ENCODE results near the gene UGT1A8.
"Not testable (repeated sequence)": the region's sequence is repeated elsewhere in the genome, so short reads cannot be mapped to it uniquely, and the experiment has no call there.

UGT1A8 gene

DNA sequence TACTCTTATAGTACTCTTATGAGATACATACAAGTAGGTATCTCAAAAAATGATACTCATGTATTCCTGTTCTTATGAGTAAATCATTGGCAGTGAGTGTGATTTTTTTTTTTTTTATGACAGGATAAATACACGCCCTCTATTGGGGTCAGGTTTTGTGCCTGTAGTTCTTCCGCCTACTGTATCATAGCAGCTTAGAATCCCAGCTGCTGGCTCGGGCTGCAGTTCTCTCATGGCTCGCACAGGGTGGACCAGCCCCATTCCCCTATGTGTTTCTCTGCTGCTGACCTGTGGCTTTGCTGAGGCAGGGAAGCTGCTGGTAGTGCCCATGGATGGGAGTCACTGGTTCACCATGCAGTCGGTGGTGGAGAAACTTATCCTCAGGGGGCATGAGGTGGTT is at the start of gene UGT1A8:
UGT1A8 (plus strand) TSS at position 158 of the 400 bp plus-strand sequence; CDS start at position 233, 75 bp downstream.
- DNase-seq (ENCODE audit: low spot score) = not testable (repeated sequence)

DNA sequence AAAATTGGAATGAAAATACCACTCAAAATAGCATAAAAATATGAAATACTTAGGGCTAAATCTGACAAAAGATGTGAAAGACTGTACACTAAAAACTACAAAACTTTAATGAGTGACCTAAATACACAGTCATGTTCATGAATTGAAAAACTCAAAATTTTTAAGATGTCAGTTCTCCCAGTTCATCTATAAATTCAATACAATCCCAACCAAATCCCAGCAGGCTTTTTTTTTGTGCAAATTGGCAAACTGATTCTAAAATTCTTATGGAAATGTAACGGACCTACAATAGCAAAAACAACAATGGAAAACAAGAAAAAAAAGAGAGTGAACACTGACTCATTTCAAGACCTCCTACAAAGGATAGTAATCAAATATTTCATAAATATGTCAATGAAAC is 46.4 kb upstream of the UGT1A8 start:
- DNase-seq (ENCODE audit: low spot score) = no peak

DNA sequence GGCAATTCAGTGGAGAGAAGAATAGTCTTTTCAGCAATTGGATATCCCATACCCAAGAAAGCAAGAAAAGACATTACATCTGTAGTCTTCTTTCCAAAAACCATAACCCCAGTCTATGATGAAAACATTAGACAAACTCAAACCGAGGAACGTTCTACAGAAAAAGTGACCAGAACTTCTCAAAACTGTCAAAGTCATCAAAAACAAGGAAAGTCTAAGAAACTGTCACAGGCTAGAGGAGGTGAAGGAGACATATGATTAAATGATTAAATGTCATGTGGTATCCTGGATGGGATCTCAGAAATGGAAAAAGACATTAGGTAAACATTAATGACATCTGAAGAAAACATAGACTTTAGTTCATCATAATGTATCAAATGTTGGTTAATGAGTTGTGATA is 46.0 kb upstream of the UGT1A8 start:
- DNase-seq (ENCODE audit: low spot score) = no peak

DNA sequence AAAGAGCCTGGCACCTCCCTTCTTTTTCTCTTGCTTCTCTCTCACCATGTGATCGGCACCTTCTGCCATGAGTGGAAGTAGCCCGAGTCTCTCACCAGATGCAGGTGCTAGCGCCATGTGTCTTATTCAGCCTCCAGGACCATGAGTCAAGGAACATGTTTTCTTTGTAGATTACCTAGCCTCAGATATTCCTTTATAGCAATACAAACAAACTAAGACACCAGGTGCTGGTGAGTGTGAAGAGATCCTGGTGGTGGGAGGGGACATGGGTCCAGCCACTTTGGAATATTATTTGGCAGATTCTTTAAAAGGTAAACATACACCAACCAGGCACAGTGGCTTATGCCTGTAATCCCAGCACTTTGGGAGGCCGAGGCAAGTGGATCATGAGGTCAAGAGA is 45.0 kb upstream of the UGT1A8 start:
- DNase-seq (ENCODE audit: low spot score) = no peak

DNA sequence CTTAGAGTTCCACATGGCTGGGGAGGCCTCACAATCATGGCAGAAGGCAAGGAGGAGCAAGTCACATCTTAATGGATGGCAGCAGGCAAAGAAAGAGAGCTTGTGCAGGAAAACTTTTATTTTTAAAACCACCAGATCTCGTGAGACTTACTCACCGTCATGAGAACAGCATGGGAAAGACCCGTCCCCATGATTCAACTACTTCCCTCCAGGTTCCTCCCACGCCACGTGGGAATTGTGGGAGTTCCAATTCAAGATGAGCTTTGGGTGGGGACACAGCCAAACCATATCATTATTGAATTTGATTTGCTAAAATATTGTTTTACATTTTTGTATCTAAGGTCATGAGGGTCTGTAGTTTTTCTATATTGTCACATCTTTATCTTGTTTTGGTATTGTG is 40.1 kb upstream of the UGT1A8 start:
- DNase-seq (ENCODE audit: low spot score) = not testable (repeated sequence)

DNA sequence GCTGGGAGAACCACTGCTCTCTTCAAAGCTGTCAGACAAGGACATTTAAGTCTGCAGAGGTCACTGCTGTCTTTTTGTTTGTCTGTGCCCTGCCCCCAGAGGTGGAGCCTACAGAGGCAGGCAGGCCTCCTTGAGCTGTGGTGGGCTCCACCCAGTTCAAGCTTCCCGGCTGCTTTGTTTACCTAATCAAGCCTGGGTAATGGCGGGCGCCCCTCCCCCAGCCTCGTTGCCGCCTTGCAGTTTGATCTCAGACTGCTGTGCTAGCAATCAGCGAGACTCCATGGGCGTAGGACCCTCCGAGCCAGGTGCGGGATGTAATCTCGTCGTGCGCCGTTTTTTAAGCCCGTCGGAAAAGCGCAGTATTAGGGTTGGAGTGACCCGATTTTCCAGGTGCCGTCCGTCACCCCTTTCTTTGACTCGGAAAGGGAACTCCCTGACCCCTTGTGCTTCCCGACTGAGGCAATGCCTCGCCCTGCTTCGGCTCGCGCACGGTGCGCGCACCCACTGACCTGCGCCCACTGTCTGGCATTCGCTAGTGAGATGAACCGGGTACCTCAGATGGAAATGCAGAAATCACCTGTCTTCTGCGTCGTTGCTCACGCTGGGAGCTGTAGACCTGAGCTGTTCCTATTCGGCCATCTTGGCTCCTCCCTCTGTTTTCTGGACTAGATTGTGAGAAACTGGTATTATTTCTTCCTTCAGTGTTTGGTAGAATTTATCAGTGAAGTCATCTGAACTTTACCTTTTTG is 34.0 kb upstream of the UGT1A8 start:
- not testable (repeated sequence) for DNase-seq (ENCODE audit: low spot score)

DNA sequence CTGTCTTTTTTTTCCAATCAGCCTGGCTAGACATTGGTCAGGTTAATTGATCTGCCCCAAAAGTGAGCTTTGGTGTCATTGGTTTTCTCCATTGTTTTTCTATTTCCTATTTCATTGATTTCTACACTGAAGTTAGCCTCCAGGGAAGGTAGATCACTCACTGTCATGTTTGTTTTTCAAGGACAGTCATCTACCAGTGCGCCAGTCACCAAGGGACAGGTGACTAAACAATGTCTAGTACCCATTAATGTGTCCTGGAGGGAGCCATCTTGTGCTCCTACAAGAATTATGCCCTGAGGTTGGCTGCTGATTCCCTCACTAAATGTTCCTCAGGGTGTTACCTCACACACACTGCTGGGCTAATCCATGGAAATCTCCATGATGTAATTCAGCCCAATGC is 33.2 kb upstream of the UGT1A8 start:
- no peak for DNase-seq (ENCODE audit: low spot score)

DNA sequence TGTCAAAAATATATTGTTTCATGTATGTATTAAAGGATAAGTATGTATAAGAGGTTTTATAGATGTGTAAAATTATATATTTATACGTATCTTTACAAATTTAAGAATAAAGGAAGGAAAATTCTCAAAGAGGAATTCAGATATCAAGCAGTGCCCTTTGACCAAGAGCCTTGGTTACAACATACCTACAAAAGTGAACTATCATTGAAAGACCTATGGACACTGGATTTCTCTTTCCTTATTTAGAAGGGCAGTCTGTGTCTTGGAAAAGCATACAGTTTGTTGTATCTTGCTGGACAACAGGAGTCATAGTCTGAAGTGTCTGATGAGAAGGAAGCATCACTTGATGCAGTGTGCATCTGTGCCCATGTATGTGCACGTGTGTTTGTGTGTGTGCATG is 29.0 kb upstream of the UGT1A8 start:
- DNase-seq (ENCODE audit: low spot score) = no peak

DNA sequence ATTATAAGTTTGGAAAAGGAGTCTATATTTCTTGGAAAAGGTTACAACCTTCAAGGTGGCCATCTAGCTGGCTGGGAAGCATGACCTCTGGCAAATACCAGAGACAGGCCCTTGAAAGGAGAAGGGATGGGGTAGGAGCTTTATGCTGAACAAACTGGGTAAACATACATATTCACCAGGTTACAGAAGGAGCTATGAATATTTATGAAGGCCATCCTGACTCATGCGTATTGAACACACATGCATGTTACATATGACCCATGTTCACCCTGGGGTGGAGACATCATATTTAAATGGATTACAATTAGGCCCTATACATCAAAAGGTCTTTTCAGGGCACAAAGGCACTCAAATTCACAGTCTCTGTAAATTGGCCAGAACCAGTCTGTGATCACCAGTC is 24.7 kb upstream of the UGT1A8 start:
- DNase-seq (ENCODE audit: low spot score) = not testable (repeated sequence)

DNA sequence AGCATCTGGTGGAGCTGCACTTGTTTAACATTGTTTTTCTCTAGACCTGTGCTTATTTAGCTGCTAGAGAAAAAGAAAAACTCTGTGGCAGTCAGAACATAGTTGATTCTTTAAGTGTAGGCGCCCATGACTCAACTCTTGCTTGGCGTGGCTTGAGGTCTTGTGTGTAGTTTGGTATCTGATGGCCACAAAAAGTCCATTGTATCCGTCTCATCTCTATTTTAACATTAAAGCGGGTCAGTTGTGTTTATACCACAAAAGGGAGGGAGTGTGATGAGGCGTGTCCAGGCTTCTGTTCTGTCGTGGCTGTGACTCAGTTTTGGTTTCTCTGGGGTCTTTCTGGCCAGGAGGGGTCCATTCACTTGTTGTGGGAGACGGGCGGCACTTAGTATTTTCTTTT is 24.2 kb upstream of the UGT1A8 start:
- DNase-seq (ENCODE audit: low spot score) = no peak

DNA sequence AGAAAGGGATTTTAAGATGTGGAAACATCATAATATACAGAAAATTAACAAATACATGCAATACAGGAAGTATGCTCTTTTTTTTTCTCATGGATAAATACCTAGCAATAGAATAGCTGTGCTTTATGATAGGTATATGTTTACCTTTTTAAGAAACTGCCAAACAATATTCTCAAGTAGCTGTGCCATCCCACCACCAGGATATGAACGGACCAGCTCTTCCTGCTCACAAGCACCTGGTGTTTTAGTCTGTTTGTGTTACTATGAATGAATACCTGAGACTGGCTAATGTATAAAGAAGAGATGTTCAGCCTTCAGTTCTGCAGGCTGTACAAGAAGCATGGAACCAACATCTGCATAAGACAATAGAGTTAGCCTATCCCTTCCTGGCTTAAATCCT is 19.9 kb upstream of the UGT1A8 start:
- no peak for DNase-seq (ENCODE audit: low spot score)

DNA sequence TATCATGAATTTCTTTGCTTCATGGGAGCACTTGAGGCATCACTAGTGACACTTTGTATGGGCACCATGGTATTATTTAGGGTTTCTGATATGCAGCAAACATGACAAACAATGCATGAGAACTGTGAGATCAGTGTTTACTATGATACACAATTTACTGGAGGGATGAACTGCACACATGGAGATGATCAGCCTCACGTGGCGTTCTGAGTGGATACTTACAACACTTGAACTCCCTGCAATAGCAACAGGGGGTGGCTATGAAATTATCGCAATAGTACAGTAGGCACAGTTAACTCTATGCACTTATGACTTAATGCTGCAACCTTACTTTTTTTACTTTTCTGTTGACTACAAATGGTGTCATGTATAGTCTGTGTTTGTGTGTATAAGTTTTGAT is 18.5 kb upstream of the UGT1A8 start:
- no peak for DNase-seq (ENCODE audit: low spot score)

DNA sequence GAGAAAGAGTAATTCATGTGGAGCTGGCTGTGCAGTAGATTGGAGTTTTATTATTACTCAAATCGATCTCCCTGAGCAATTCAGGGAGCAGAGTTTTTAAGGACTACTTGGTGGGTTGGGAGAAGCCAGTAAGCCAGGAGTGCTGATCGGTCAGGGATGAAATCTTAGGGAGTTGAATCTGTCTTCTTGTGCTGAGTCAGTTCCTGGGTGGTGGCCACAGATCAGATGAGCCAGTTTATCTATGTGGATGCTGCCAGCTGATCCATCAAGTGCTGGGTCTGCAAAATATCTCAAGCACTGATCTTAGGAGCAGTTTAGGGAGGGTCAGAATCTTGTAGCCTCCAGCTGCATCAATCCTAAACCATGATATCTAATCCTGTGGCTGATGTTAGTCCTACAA is 17.0 kb upstream of the UGT1A8 start:
- DNase-seq (ENCODE audit: low spot score) = no peak

DNA sequence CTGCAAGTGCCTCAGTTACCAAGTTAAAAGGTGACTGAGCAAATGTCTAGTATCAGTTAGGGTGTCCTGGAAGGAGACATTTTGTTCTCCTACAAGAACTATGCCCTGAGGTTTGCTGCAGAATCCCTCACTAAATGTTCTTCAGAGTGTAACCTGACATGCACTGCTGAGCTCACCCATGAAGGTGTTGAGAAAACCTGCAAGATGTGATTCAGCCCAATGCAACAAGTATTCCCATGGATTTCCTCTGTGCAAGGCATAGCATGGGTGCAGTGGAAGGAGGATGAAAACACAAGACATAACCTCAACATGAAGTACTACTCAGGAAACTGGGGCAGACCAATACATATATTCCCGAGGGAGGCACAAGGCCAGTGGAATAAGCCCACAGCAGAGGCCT is 15.4 kb upstream of the UGT1A8 start:
- no peak for DNase-seq (ENCODE audit: low spot score)

DNA sequence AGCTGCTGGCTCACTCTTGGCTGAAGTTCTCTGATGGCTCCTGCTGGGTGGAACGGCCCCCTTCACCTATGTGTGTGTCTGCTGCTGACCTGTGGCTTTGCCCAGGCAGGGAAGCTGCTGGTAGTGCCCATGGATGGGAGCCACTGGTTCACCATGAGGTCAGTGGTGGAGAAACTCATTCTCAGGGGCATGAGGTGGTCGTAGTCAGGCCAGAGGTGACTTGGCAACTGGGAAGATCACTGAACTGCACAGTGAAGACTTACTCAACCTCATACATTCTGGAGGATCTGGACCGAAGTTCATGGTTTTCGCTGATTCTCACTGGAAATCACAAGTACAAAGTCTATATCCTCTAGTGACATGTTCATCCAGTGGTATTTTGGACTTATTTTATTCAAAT is 13.9 kb upstream of the UGT1A8 start:
- DNase-seq (ENCODE audit: low spot score) = no peak

DNA sequence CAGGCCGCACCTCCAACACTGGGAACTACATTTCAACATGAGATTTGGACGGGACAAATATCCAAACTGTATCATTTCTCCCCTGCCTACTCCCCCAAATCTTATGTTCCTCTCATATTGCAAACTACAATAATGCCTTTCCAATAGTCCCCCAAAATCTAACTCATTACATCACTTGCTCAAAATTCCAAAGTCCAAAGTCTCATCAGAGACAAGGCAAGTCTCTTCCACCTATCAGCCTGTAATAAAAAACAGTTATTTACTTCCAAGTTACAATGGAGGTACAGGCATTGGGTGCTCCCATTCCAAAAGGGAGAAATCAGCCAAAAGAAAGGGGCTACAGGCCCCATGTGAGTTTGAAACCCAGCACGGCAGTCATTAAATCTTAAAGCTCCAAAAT is 12.6 kb upstream of the UGT1A8 start:
- DNase-seq (ENCODE audit: low spot score) = no peak

DNA sequence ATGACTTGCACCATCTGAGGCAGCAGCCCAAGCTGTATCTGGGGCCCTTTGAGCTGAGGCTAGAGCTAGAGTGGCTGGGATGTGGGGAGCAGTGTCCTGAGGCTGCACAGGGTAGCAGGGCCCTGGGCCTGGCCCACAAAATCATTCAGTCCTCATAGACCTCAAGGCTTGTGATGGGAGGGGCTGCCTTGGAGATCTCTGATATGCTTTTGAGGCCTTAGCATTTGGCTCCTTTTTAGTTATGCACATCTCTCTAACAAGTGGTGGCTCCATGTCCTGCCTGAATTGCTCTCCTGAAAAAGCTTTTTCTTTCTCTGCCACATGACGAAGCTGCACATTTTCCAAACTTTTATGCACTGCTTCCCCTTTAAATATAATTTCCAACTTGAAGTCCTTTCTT is 11.8 kb upstream of the UGT1A8 start:
- no peak for DNase-seq (ENCODE audit: low spot score)

DNA sequence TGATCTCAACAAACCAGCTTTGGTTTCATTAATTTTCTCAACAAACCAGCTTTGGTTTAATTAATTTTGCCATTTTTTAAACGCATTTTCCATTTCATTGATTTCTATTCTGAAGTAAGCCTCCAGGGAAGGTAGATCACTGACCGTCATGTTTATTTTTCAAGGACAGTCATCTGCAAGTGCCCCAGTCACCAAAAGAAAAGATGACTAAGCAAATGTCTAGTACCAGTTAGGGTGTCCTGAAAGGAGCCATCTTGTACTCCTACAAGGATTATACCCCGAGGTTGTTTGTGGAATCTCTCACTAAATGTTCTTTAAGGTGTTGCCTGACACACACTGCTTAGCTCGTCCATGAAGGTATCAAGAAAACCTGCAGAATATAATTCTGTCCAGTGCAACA is 6.1 kb upstream of the UGT1A8 start:
- DNase-seq (ENCODE audit: low spot score) = no peak

DNA sequence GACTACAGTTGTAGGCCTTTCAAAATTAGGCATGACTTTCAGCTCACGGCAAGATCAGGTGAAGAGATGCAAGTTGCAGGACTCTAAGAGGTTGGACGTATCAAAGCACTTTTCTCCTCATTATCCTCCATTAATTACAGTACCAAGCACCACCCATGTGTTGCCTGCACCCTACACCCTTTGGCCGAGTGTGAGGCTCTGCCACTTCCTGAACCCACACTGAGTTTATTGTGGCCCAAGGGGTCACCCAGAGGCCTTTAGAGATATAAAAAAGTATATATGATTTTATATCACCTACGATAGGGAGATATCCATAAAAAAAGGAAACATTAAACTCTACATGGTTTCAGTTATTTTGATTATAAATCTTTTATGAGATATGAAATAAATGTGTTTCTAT is 2.8 kb downstream of the UGT1A8 start:
- no peak for DNase-seq (ENCODE audit: low spot score)

DNA sequence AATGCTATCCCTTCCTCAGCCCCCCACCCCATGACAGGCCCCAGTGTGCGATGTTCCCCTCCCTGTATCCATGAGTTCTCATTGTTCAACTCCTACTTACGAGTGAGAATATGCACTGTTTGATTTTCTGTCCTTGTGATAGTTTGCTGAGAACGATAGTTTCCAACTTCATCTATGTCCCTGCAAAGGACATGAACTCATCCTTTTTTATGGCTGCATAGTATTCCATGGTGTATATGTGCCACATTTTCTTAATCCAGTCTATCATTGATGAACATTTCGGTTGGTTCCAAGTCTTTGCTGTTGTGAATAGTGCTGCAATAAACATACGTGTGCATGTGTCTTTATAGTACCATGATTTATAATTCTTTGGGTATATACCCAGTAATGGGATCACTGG is 4.4 kb downstream of the UGT1A8 start:
- not testable (repeated sequence) for DNase-seq (ENCODE audit: low spot score)

DNA sequence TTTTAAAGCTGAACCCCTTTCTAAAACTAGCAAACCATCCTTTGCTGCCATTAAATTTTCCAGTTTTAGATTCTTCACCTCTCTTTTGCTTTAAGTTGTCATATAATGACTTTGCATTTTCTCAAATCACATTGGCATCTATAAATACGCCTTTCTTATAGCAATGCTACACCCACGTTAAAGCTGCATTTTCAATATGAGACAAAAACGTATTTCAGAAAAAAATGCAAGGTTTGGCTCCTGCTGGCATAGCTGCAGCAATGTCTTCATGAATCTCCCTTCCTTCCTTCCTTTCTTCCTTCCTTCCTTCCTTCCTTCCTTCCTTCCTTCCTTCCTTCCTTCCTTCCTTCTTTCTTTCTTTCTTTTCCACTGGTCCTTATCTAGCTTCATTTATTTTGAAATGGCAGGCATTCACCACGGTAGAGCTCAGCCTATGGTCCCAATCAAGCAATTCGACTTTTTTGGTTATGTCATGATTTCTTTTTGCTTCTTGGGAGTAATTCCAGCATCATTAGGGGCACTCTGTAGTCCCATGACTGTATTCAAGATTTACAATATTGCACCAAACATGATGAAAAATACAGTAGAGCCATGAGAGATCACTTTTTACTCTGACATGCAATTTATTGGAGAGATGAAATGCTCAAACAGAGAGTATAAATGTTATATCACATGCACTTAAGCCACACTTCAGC is 10.0 kb downstream of the UGT1A8 start:
- DNase-seq (ENCODE audit: low spot score) = no peak

DNA sequence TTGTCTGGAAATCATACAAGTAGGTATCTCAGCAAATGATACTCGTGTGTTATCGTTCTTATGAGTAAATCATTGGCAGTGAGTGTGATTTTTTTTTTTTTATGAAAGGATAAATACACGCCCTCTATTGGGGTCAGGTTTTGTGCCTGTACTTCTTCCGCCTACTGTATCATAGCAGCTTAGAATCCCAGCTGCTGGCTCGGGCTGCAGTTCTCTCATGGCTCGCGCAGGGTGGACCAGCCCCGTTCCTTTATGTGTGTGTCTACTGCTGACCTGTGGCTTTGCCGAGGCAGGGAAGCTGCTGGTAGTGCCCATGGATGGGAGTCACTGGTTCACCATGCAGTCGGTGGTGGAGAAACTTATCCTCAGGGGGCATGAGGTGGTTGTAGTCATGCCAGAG is 18.9 kb downstream of the UGT1A8 start, which contains the start of gene UGT1A10:
UGT1A10 (plus strand) TSS at position 143 of the 400 bp plus-strand sequence; CDS start at position 218, 75 bp downstream.
- DNase-seq (ENCODE audit: low spot score) = not testable (repeated sequence)

DNA sequence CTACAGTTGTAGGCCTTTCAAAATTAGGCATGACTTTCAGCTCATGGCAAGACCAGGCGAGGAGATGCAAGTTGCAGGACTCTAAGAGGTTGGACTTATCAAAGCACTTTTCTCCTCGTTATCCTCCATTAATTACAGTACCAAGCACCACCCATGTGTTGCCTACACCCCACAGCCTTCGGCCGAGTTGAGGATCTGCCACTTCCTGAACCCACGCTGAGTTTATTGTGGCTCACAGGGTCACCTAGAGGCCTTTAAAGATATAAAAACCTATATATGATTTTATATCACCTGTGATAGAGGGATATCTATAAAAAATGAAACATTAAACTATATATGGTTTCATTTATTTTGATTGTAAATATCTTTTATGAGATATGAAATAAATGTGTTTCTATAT is 21.4 kb downstream of the UGT1A8 start:
- no peak for DNase-seq (ENCODE audit: low spot score)

DNA sequence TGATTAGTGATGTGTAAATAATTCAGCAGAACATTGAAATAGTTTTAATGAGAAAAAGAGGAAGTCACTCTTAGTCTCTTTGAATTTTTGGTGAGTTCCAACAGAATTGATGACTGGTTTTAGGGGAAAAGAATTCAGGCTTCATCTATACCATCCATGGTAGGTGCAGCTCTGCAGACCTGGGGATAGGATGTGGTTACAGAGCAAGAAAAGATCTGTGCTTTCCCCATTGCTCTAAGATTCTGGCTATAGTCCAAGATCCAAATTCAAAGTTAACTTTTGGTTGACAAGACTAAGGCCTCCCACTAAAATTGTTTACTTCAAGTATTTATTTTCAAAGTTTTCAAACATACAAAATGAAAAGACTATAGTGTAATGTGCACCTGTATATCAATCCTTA is 22.4 kb downstream of the UGT1A8 start:
- no peak for DNase-seq (ENCODE audit: low spot score)
